Measurements from ENCODE around the gene CALM3.

The CALM3 gene

DNA sequence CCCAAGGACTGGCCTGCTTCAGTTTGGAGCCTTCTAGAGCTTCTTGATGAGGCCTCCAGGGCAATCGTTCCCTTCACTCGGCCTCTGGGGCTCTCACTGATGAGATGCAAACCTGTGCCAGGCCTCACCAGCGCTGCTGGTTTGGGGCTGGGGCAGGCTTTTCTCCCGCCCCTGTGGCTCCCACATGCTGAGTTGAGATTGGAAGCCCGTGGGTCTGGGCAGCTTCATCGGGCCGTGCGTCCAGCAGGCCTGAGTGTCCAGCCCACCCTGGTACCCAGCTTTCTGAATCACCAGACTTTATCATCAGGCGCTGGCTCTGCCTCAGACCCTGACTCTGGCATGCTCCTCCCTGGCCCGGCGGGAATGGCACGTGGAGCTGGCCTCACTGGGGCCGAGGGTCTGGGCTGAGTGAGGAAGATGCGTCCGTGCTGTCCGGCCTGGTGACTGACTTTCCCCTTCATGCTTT is 4.3 kb downstream of the CALM3 start:
- Mint-ChIP-seq H3K27ac (no peak overlapping the region), H3K9me3 (no peaks in the 10 kb centered on the region), H3K4me1 (ENCODE audit: low read depth) (peaks cover 64% of the 10 kb centered on the region), H3K27me3 (peaks cover 25% of the 10 kb centered on the region), H3K4me3 (no peak overlapping the region), H3K36me3 (ENCODE audit: low read depth) (peaks cover 84% of the 10 kb centered on the region)
- intact Hi-C loops (cut with micrococcal nuclease) = no loop called here

DNA sequence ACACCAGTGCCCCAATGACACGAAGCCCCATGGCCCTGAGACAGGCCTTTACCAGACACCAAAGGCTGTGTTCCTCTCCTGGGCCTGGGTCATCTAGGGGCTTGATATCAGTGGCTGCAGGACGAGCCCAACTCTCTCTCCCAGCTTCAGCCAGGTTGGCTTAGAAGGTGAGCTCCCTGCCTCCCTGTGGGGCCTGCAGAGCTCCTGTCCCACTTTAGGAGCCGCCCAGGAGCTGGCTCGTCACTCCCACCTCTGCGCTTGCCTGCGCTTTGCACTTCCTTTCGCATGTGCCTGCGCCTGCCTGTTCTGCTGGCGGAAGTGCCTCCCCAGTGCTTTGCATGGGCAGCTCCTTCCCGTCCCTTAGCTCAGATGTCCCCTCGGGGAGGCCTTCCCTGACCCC is 4.9 kb downstream of the CALM3 start:
- Mint-ChIP-seq H3K27ac (no peak overlapping the region), H3K27me3 (peaks cover 29% of the 10 kb centered on the region), H3K4me3 (no peak overlapping the region), H3K36me3 (ENCODE audit: low read depth) (peaks cover 84% of the 10 kb centered on the region), H3K9me3 (no peaks in the 10 kb centered on the region), H3K4me1 (ENCODE audit: low read depth) (peaks cover 70% of the 10 kb centered on the region)
- intact Hi-C loops (cut with micrococcal nuclease) = no loop called here

DNA sequence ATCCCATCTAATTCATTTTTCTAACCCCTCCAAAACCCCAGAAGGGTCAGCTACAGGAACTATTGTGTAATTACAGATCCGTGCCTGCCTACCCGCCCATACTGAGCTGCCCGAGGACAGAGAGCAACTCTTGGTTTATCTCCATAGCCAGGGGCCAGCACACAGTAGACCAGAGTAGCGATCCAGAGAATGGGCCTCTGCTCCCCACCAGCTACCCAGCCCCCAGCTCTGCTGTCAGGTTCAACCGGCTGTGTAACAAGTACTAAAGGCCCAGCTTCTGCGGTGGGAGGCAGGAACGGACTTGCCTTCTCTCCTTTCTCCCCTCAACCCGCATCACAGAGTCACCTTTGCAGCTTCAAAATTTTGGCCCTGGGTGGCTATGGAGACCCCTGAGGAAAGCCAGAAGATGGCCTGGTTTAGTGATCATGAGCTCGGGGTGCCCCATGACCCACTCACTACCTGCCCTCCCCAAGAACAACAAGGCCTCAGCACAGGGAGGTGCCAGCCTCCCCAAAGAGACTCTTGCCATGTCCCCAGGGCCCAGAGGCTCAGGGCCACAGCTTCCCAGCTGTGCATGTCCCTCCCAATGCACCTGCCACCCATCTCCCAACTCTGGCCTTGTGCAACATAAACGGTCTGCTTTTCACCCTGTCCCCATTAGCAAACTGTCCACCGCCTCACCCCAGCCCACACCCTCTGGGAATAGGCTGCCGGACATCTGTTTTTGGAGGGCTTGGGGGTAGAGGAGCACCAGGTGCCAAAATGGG is 5.7 kb downstream of the CALM3 start:
- Mint-ChIP-seq H3K4me1 (ENCODE audit: low read depth) (peaks cover 72% of the 10 kb centered on the region), H3K27ac (no peak overlapping the region), H3K36me3 (ENCODE audit: low read depth) (peaks cover 75% of the 10 kb centered on the region), H3K9me3 (no peaks in the 10 kb centered on the region), H3K4me3 (no peak overlapping the region), H3K27me3 (peaks cover 32% of the 10 kb centered on the region)
- intact Hi-C loops (cut with micrococcal nuclease) = no loop called here

DNA sequence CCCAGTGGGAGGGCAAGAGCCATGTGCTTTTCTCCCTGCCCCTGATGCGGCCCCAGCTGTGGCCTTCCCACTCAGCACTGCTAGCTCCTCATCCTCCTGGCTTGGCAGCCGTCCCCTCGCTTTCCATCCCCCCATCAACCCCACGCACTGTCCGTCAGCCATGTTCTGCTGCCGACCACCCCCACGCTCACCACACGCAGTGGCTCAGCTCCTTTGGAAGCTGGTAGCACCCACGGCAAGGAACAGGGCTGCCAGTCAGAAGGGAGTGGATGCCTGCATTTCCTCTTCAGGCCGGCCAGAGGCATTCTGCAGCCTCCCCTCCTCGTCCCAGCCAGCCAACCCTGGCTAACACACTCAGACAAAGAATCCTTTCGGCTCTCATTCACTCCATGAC is 6.3 kb downstream of the CALM3 start:
- Mint-ChIP-seq H3K27ac (no peak overlapping the region), H3K9me3 (no peaks in the 10 kb centered on the region), H3K4me3 (no peak overlapping the region), H3K4me1 (ENCODE audit: low read depth) (peaks cover 72% of the 10 kb centered on the region), H3K27me3 (peaks cover 37% of the 10 kb centered on the region), H3K36me3 (ENCODE audit: low read depth) (peaks cover 69% of the 10 kb centered on the region)
- intact Hi-C loops (cut with micrococcal nuclease) = no loop called here

DNA sequence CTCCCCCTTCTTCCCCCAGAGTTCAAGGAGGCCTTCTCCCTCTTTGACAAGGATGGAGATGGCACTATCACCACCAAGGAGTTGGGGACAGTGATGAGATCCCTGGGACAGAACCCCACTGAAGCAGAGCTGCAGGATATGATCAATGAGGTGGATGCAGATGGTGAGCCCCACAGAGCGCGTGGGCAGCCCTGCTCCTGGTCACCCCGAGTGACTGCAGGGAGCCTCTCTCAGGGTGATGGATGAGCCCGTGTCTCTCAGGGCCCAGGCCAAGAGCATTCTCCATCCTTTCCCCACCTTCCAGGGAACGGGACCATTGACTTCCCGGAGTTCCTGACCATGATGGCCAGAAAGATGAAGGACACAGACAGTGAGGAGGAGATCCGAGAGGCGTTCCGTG is 7.0 kb downstream of the CALM3 start:
- Mint-ChIP-seq H3K27me3 (peaks cover 39% of the 10 kb centered on the region), H3K4me1 (ENCODE audit: low read depth) (peaks cover 68% of the 10 kb centered on the region), H3K4me3 (no peak overlapping the region), H3K27ac (no peak overlapping the region), H3K9me3 (no peaks in the 10 kb centered on the region), H3K36me3 (ENCODE audit: low read depth) (peaks cover 68% of the 10 kb centered on the region)
- intact Hi-C loops (cut with micrococcal nuclease) = no loop called here

DNA sequence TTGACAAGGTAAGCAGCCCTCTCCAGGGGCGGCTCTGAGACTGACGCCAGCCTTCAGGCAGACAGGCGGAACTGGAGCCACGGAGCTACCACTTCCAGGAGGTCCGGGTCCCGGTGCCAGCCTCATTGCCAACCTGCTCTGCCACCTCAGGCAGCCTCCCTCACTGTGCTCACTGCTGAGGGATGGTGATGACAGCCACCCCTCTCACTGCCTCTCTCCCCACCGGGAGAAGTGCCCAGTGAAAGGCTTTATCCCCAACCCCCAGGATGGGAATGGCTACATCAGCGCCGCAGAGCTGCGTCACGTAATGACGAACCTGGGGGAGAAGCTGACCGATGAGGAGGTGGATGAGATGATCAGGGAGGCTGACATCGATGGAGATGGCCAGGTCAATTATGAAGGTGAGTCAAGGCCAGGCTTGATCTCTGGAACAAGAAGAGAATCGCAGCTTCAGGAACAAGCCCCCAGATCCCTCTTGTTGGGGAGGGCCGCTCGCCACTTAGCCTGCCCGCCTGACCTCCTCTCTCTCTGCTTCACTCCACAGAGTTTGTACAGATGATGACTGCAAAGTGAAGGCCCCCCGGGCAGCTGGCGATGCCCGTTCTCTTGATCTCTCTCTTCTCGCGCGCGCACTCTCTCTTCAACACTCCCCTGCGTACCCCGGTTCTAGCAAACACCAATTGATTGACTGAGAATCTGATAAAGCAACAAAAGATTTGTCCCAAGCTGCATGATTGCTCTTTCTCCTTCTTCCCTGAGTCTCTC is 7.6 kb downstream of the CALM3 start:
- H3K4me3 Mint-ChIP-seq = no peak overlapping the region

DNA sequence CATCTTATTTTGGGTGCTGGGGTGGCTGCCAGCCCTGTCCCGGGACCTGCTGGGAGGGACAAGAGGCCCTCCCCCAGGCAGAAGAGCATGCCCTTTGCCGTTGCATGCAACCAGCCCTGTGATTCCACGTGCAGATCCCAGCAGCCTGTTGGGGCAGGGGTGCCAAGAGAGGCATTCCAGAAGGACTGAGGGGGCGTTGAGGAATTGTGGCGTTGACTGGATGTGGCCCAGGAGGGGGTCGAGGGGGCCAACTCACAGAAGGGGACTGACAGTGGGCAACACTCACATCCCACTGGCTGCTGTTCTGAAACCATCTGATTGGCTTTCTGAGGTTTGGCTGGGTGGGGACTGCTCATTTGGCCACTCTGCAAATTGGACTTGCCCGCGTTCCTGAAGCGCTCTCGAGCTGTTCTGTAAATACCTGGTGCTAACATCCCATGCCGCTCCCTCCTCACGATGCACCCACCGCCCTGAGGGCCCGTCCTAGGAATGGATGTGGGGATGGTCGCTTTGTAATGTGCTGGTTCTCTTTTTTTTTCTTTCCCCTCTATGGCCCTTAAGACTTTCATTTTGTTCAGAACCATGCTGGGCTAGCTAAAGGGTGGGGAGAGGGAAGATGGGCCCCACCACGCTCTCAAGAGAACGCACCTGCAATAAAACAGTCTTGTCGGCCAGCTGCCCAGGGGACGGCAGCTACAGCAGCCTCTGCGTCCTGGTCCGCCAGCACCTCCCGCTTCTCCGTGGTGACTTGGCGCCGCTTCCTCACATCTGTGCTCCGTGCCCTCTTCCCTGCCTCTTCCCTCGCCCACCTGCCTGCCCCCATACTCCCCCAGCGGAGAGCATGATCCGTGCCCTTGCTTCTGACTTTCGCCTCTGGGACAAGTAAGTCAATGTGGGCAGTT is 8.6 kb downstream of the CALM3 start:
- peaks cover 62% of the 10 kb centered on the region for H3K36me3 Mint-ChIP-seq (ENCODE audit: low read depth)
- intact Hi-C loops (cut with micrococcal nuclease) = no loop called here
- H3K9me3 Mint-ChIP-seq = no peaks in the 10 kb centered on the region
- no peak overlapping the region for H3K4me3 Mint-ChIP-seq
- peaks cover 61% of the 10 kb centered on the region for H3K4me1 Mint-ChIP-seq (ENCODE audit: low read depth)
- H3K27me3 Mint-ChIP-seq = peaks cover 46% of the 10 kb centered on the region
- no peak overlapping the region for H3K27ac Mint-ChIP-seq

More for the DNA sequence above, 7.6 kb downstream of the CALM3 start:
- H3K4me1 Mint-ChIP-seq (ENCODE audit: low read depth) = peaks cover 63% of the 10 kb centered on the region
- intact Hi-C loops (cut with micrococcal nuclease) = no loop called here
- no peaks in the 10 kb centered on the region for H3K9me3 Mint-ChIP-seq
- peaks cover 68% of the 10 kb centered on the region for H3K36me3 Mint-ChIP-seq (ENCODE audit: low read depth)
- peaks cover 43% of the 10 kb centered on the region for H3K27me3 Mint-ChIP-seq
- no peak overlapping the region for H3K27ac Mint-ChIP-seq

DNA sequence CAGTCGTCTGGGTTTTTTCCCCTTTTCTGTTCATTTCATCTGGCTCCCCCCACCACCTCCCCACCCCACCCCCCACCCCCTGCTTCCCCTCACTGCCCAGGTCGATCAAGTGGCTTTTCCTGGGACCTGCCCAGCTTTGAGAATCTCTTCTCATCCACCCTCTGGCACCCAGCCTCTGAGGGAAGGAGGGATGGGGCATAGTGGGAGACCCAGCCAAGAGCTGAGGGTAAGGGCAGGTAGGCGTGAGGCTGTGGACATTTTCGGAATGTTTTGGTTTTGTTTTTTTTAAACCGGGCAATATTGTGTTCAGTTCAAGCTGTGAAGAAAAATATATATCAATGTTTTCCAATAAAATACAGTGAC is 9.3 kb downstream of the CALM3 start:
- H3K9me3 Mint-ChIP-seq = no peaks in the 10 kb centered on the region
- intact Hi-C loops (cut with micrococcal nuclease) = no loop called here
- no peak overlapping the region for H3K27ac Mint-ChIP-seq
- H3K4me3 Mint-ChIP-seq = no peak overlapping the region
- H3K27me3 Mint-ChIP-seq = peaks cover 46% of the 10 kb centered on the region
- peaks cover 59% of the 10 kb centered on the region for H3K4me1 Mint-ChIP-seq (ENCODE audit: low read depth)
- peaks cover 56% of the 10 kb centered on the region for H3K36me3 Mint-ChIP-seq (ENCODE audit: low read depth)

DNA sequence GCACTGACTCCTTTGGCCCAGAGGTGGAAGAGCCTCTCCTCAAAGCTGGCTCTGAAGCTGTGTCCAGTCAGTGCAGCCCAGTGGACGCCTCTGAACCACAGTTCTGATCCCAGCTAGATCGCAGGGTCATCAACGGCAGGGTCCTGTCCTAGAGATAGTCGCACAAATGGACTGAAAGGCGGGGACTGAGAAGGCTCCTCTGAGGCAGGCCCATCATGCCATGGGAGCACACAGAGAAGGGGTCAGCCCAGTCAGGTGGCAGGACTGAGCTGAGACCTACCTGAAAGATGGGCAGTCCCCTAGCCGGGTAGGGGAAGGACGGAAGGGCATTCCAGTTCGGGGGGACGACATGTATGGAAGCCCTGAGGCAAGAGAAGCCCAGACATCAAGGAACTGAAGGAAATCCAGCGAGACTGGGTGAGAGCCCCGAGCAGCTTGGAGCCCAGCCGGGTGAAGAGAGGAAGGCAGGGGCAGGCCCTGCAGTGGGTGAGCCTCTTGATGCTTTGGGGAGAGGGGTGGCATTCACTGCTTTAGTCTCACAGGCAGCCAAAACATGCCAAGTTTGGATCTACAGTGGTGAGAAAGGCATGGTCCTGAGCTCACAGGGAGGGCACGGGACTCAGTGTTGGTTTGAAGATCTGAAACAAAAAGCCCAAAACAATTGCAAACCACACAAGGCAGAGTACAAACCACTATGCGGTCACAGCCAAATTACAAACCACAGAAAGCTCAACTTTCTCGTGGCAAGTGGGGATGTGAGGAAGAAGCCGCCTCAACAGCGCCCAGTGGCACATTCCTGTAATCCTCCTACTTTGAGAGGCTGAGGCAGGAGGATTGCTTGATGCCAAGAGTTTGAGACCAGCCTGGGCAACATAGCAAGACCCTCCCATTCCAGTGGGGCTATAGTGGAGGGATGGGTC is 10.0 kb downstream of the CALM3 start:
- Mint-ChIP-seq H3K27me3 (peaks cover 53% of the 10 kb centered on the region), H3K27ac (peak overlapping the region; percentile 3), H3K9me3 (no peaks in the 10 kb centered on the region), H3K4me1 (ENCODE audit: low read depth) (peaks cover 52% of the 10 kb centered on the region), H3K4me3 (no peak overlapping the region), H3K36me3 (ENCODE audit: low read depth) (peaks cover 49% of the 10 kb centered on the region)
- intact Hi-C loops (cut with micrococcal nuclease) = no loop called here

DNA sequence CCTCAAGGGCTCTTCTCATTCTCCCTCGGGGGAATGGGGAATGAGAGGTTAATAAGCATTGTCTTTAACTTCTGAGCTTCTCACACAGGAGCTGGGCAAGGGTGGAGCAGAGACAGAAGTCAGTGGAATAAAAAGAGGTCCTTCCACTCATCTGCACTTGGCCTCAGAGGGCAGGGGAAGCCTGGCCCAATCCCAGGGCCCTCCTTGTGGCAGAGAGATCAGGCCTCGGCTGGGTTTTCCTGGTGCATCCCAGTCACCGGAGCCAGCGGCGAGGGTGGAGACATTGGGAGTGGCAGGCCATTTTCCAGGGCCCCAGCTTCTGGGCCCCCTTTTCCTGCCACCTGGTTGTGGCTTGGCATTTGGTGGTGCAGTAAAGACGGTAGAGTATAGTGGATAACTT is 10.6 kb downstream of the CALM3 start:
- Mint-ChIP-seq H3K9me3 (no peaks in the 10 kb centered on the region), H3K36me3 (ENCODE audit: low read depth) (peaks cover 42% of the 10 kb centered on the region), H3K4me1 (ENCODE audit: low read depth) (peaks cover 51% of the 10 kb centered on the region), H3K27me3 (peaks cover 53% of the 10 kb centered on the region), H3K4me3 (no peak overlapping the region), H3K27ac (no peak overlapping the region)
- intact Hi-C loops (cut with micrococcal nuclease) = no loop called here

DNA sequence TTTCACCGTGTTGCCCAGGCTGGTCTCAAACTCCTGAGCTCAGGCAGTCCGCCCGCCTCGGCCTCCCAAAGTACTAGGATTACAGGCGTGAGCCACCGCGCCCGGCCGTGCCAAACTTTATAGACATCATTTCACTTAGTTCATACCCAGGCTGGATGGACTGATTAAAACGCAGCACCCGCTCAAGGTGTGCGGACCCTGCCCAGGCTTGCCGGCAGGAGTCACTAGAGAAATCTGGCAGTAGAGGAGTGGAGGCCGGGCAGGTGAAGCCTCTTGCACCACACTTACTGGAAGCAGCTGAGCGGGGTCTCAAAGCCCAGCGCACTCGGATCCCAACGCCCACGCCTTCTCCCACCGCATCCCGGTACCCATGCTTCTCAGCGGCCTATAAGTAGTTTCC is 12.4 kb downstream of the CALM3 start:
- H3K27ac Mint-ChIP-seq = no peak overlapping the region
- H3K4me1 Mint-ChIP-seq (ENCODE audit: low read depth) = peaks cover 59% of the 10 kb centered on the region
- peaks cover 24% of the 10 kb centered on the region for H3K36me3 Mint-ChIP-seq (ENCODE audit: low read depth)
- H3K9me3 Mint-ChIP-seq = no peaks in the 10 kb centered on the region
- no peak overlapping the region for H3K4me3 Mint-ChIP-seq
- intact Hi-C loops (cut with micrococcal nuclease) = no loop called here
- H3K27me3 Mint-ChIP-seq = peaks cover 47% of the 10 kb centered on the region

DNA sequence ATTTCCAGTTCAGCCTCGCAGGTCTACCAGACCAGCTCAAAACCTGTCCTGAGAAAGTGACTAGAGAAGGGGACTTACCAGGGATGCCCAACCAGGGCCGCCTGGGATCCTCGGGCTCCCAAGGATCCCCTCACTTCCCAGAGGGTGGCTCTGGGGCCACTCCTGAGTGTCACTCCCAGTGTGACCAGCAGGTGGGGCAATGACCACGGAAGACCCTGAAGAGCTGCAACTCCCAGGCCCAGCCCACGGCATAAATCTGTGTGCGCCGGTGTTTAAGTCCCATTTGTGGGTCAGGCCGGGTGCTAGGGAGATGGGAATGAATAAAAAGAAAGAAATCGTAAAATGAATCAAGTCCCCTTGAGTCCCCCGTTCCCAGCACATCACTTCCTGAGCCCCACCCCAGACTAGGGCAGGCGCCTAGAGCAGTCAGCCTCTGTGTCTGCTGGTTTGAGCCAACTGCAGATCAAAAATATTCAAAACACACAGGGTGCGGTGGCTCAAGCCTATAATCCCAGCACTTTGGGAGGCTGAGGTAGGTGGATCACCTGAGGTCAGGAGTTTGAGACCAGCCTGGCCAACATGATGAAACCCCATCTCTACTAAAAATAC is 13.1 kb downstream of the CALM3 start:
- peaks cover 43% of the 10 kb centered on the region for H3K27me3 Mint-ChIP-seq
- intact Hi-C loops (cut with micrococcal nuclease) = loop anchor here (1.0 kb wide), 1 partner anchor 48 kb away; no protein-coding TSS in a partner anchor
- H3K4me1 Mint-ChIP-seq (ENCODE audit: low read depth) = peaks cover 62% of the 10 kb centered on the region
- H3K36me3 Mint-ChIP-seq (ENCODE audit: low read depth) = peaks cover 18% of the 10 kb centered on the region
- H3K9me3 Mint-ChIP-seq = no peaks in the 10 kb centered on the region
- H3K27ac Mint-ChIP-seq = no peak overlapping the region
- H3K4me3 Mint-ChIP-seq = no peak overlapping the region

DNA sequence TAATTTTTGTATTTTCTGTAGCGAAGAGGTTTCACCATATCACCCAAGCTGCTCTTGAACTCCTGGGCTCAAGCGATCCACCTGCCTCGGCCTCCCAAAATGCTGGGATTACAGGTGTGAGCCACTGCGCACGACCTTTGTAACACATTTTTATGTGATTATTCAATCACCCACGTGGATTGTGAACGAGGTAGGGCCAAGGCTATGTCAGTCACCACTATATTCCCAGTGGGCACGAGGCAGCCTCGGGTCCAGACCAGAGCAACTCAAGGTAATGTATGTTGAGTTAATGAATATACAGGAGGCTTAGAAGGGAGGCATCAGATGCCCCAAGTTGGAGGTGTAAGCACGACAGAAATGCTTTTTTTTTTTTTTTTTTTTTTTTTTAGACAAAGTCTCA is 14.8 kb downstream of the CALM3 start:
- intact Hi-C loops (cut with micrococcal nuclease) = no loop called here
- Mint-ChIP-seq H3K27me3 (peaks cover 32% of the 10 kb centered on the region), H3K9me3 (no peaks in the 10 kb centered on the region), H3K27ac (peak overlapping the region; percentile 20), H3K36me3 (ENCODE audit: low read depth) (peaks cover 12% of the 10 kb centered on the region), H3K4me1 (ENCODE audit: low read depth) (peaks cover 62% of the 10 kb centered on the region), H3K4me3 (no peak overlapping the region)
